Stimulated activated CD8-positive, alpha-beta memory T cell treated with anti-CD3 and anti-CD28 coated beads, Interleukin-15, amount 100 ng/mL, for 24 hours (primary cell): ENCODE measurements around the gene RPS6KL1.
A peak's percentile ranks its signal among the peaks of the same experiment; 100 is the strongest.

ENCODE experiments used
- DNase-seq: peaks from one replicate; pipeline ENCODE4 v3.0.0-alpha.2; 2020; ENCODE audit warnings: low read depth

RPS6KL1 gene

DNA sequence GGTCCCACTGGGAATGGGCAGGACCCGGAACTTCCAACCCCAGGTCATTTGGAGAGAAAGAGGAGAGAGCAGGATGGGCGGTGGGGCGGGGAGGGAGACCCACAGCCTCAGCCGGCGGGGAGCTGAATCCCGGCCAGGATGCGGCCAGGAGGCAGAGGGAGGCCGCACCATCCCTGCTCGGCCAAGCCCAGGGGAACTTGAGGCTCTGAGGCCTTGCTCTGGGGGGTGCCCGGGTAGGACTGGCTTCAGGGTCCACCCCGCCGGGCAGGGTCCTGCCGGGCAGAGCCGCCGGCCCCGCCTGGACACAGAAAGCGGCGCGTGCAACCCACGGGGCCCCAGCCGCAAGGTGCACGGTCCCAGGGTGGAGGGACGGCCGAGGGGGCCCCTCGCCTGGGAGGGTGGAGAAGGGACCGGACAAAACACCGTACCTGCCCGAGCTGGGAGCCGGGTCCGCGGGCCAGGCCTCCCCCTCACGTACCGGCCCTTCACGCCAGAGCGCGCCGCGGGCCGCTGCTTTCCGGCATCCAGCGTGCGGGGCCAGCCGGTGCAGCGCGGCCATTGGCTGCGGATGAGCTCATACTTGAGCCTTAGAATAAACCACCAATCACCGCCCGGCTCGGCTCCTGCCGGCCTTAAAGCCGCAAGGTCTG lies at the start of gene RPS6KL1:
Gene RPS6KL1 (minus strand): TSS at position 509 of the 650 bp plus-strand sequence. CDS start 1,719 bp downstream, outside the sequence.
- peak; percentile 44 for DNase-seq

DNA sequence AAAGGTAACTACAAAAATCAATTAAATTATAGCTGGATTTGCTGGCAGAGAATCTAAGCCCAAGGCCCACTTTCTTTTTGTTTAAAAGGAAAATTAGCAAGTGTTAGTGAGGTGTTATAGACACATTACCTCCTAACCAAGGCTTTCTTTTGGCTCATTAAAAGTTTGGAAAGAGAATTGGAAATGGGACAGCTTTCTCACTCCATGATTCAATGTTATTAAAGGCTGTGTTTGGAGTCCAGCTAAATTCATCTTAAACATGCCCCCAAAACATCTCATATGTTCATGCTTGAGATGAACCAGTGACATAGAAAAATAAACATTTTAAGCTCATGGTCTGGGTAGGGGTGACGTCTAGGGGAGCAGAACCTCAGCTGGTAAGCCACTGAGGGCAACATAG lies 45.8 kb upstream of the RPS6KL1 start:
- DNase-seq = no peak

- no peak for DNase-seq
Observed at GRCh38 chr14:74965486-74966153, 42.6 kb upstream of the RPS6KL1 start.

DNA sequence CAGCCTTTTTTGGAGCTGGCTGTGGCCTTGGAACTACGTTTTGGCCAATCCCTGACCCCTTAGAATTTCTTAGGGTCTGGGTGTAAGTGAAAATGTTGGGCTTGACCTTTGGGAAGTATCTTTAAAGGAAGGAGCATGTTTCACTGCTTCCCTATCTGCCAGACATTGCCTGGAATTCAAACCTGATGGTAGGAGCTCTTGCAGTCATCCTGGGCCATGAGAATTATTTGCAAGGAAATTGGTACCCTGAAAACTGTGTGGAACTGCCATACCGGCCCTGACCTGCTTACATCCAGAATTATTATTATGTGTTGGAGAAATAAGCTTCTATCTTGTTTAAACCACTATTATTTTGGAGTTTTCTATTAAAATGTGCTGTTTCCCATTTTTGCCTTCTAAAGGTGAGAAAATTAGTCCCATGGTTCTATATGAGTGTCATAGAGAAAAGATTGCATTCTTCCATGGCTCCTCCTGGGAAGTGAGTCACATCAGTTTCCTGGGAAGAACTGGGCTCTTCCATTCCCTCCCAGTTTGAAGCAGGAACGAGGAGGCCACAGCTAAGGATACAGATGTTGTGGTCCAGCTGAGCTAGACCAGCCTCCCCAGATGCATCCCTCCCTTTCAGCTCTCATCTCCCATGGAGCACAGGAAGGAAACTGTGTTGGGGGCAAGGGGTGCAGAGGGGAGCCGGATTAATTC lies 41.9 kb upstream of the RPS6KL1 start:
- DNase-seq = no peak

DNA sequence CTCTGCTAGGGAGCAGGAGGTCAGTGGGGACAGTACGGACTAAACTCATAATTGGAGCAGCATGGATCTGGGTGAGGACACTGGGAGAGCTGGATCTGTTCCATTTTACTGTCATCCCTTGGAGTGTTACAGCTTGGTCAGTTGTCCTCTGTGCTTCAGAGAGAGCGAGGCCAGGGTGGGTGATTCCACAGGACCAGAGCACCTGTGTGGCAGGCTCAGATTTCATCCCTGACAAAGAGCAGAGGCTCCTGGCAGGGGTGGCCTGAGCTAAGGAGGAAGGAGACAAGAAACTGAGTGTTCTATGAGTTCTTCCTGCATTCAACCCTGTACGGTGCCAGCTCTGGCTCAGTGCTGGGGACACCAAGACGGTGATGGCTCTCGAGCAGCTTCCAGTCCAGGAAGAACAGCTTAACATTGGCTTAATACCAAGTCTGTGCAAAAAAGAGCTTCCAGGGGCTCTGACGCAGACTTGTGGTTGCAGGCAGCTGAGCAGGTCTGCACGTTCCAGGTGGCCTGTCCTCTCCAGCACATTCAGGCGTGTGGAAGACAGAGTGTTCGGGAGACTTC lies 40.7 kb upstream of the RPS6KL1 start:
- no peak for DNase-seq

GRCh38 chr14:74963178-74963704 lies 40.2 kb upstream of the RPS6KL1 start:
- no peak for DNase-seq

- DNase-seq = no peak
Observed at GRCh38 chr14:74962493-74962892, 39.4 kb upstream of the RPS6KL1 start.

- no peak for DNase-seq
Observed at GRCh38 chr14:74962046-74962445, 39.0 kb upstream of the RPS6KL1 start.

DNA sequence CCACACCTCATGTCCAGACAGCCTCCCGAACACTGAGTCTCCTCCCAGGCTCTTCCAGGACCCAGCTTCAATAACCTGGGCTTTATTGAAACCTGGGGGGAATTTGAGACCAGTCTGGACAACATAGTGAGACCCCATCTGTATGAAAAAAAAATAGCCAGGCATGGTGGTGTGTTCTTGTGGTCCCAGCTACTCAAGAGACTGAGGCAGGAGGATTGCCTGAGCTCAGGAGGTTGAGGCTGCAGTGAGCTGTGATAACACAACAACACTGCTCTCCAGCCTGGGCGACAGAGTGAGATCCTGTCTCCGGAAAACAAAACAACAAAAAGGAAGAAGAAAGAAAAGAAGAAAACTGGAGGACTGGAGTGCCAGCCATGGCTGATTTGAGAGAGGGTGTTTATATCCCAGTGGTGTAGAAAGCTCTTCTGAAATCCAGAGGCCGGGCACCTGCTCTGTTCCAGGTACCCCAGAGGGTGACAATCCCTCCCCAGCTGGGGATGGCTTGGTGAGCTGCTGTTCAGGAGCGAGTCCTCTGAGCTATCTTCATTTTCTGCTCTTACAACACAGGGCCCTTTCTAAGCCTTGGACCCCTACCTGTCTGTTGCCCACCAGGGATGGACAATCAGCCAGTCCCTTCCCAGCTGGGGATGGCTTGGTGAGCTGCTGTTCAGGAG lies 38.3 kb upstream of the RPS6KL1 start:
- DNase-seq = no peak

- DNase-seq = no peak
Observed at GRCh38 chr14:74960736-74961135, 37.7 kb upstream of the RPS6KL1 start.

DNA sequence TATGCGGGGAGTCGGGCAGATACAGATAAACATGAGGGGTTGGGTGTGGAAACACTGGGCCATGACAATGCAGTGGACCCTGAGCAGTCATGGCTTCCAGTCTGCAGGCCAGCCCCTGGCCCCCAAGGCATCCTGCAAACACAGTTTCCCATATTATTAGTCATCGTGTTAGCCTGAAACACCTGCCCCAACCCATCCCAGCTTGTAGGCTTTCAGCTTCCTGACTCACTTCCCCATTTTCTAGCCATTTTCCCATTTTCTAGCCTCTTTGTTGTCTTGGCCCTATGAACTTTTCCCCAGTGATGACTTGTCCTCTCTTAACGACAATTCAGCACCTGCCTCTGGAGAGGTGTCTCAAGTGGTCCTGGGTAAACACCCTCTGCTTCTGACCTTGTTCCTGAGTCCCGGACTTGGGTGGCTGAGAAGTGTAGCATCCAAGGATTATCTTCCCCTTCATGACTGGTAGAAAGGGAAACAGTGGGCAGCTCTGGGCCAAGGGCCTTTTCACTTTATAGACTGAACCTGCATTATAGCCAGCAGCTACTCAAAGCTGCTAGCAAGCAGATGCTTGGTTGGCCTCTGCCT lies 36.6 kb upstream of the RPS6KL1 start:
- DNase-seq = no peak

- DNase-seq = no peak
Observed at GRCh38 chr14:74956280-74957072, 33.4 kb upstream of the RPS6KL1 start.

DNA sequence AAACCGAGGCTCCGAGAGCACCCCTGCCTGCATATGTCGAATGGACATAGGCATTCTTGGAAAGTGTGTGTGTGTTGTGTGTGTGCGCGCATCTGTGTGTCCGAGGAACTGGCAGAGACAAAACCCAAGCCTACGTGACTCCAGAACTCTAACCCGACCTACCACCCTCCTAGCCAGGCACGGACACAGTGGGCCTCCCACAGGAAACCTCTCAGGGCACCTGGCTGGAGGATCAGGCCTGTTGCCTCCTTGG lies 32.9 kb upstream of the RPS6KL1 start:
- no peak for DNase-seq

DNA sequence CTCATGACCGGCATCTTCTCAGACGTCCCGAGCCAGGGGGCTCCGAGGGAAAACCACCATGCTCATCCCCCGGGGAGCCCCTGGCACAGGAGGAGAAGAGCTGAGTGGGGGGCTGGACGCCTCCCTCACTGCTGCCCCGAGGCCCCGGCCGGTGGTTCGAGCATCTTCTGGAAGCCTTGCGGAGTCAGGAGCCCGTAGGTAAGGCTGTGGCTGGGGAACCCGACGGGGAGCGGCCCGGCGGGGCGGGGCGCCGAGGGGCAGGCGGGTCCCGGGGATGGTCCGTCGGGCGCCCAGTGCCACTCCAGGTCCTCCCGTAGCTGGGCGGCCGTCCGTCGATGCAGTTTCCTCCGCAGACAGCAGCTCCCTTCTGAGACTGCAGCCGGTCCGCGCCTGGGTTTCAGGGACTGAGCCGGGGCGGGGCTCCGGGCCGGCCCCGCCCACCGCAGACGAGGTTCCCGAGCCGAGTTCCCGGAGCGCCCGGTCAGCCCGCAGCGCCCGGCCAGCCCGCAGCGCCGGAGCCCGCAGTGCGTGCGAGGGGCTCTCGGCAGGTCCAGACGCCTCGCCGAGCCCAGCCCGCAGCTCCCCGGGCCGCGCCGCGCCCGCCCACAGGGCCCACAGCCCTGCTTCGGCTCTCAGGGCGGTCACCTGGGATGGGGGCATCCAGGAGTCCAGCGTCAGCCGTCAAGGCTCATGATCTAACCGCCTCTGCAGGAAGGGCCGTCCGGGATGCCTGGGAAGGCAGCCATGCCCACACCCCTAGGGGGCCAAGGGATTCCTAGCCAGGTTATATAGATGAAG lies 32.4 kb upstream of the RPS6KL1 start, which contains the start of gene PGF:
Gene PGF (minus strand): TSS at position 369 of the 798 bp plus-strand sequence. CDS start 355 bp downstream, at position 14.
- DNase-seq = no peak

- DNase-seq = no peak
Observed at GRCh38 chr14:74954947-74955228, 31.8 kb upstream of the RPS6KL1 start.

- no peak for DNase-seq
Observed at GRCh38 chr14:74954232-74954946, 31.3 kb upstream of the RPS6KL1 start.

DNA sequence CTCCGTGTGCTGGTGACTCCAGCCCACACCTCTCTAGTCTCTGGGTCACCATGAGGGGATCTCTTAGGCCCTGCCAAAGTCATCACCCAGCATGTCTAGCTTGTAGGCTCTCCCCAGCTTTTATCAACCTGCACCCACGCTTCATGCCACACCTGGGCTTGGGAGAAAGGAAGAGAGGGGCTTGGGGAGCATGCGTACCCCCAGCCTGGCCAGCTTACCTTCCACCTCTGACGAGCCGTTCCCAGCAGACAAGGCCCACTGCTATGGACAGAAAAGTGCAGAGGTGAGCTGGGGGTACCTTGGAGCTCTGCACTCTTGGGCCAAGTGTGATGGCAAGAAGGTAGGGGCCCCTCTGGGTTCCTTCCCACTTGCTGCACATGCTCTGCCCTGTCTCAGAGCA lies 30.6 kb upstream of the RPS6KL1 start:
- DNase-seq = no peak

DNA sequence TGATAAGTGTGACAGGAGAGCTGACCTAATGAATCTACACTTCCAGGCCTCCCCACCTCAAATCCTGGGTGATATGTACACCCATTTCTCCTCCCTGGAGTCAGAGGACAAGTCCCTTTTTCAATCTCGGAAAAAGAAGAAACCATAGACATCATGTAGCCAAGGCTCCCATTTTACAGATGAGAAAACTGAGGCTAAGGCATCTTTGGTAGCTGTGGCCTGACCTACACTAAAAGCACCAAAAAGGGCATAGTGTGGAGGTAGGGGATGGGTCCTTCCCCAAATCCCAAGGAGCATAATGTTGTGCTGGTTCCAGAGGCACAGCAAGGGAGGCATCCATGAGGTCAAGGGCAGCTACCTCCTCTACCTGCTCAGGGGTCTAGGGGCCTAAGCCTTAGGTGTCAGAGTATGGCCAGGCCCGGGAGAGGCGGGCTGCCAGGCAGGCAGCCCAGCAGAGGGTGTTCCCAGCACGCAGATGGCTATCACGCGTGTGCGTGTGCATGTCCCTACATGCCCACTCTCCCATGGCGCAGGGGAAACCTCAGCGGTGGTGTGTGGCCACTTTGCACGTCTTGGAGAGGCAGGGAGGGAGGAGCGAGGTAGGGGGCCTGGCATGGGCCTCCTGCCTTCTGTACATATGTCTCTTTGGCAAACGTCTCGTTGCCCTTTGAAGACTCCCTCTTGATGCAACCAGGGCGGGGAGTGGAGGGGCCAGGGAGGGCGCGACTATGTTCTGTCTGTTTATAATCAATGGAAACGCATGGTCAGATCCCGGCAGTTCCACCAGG lies 29.8 kb upstream of the RPS6KL1 start:
- DNase-seq = no peak

GRCh38 chr14:74952180-74952665 lies 29.2 kb upstream of the RPS6KL1 start:
- DNase-seq = no peak
